KOPT-K1 (cell line): ENCODE data around the gene SLC27A4.

Experiments used
- H3K27ac ChIP-seq: fragments of 200-600 bp; sonication (generic); 2 replicates; pipeline ENCODE4 v1.5.1; 2016; ENCODE audit warnings: antibody characterized with exemption, mild to moderate bottlenecking, low read depth, low read length; ENCODE audit not compliant: poor library complexity, severe bottlenecking
- H3K36me3 ChIP-seq: fragments of 200-600 bp; sonication (generic); 2 replicates; pipeline ENCODE4 v1.5.1; 2017; ENCODE audit warnings: antibody characterized with exemption, mild to moderate bottlenecking, low read length, moderate library complexity; ENCODE audit not compliant: insufficient read depth
- H3K9me3 ChIP-seq: fragments of 200-600 bp; sonication (generic); 2 replicates; pipeline ENCODE4 v1.5.1; 2017; ENCODE audit warnings: antibody characterized with exemption, low read length, mild to moderate bottlenecking; ENCODE audit not compliant: insufficient read depth, poor library complexity, severe bottlenecking

SLC27A4 gene

GRCh38 chr9:128389395-128390149, 49.2 kb downstream of the SLC27A4 start:
- Histone ChIP-seq H3K27ac (no peak overlapping the region), H3K36me3 (peaks cover 75% of the 10 kb centered on the region)

GRCh38 chr9:128390150-128390812, 50.0 kb downstream of the SLC27A4 start:
- Histone ChIP-seq H3K36me3 (peaks cover 67% of the 10 kb centered on the region), H3K9me3 (no peaks in the 10 kb centered on the region)

More at GRCh38 chr9:128389395-128390149, 49.2 kb downstream of the SLC27A4 start:
- no peaks in the 10 kb centered on the region for H3K9me3 ChIP-seq

DNA sequence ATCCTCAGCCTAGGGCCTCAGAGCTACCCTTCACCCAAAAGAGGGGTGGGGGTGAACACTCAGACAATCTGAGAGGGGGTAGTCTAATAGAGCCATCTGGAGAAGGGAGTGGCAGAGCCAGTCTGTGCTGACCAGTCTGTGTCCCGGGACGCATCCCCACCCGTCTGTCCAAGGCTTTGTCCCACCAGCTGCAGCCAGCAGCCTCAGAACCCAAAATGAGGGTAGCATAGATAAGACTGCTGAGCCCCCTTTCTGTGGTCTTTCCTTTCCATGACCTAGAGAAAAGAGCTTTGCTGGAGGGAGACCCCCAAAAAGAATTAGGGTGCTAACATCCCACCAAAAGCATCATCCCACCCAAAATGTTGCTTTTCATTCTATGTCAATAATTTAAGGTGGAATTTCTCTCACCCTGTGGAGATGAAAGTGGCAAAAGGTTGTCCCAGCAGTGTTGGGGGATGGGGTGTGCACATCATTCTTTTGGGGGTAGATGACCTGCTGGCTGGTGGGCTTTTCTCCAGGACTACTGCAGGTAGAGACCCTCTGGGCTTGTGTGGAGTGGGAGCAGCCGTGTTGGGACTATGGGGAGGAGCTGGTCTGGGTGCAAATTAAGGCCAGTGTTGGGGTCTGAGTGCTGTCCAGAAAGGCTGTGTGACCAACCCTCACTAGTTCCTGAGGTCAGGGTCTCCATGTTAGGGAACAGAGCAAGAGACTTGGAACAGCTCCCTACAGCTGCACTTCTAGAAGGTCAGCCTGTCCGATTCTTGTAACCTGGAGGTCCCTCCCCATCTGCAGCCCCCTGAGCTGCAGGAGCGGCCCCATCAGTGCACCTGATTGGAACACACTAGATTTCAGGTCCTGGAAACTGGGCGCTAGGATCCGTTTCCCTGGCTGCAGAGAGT, 50.7 kb downstream of the SLC27A4 start:
- no peaks in the 10 kb centered on the region for H3K9me3 ChIP-seq
- peaks cover 60% of the 10 kb centered on the region for H3K36me3 ChIP-seq
- no peak overlapping the region for H3K27ac ChIP-seq

More at GRCh38 chr9:128390150-128390812, 50.0 kb downstream of the SLC27A4 start:
- no peak overlapping the region for H3K27ac ChIP-seq

- Histone ChIP-seq H3K36me3 (peaks cover 51% of the 10 kb centered on the region), H3K27ac (no peak overlapping the region), H3K9me3 (no peaks in the 10 kb centered on the region)
Measured at GRCh38 chr9:128391956-128392301, 51.6 kb downstream of the SLC27A4 start.

GRCh38 chr9:128392302-128393144, 52.2 kb downstream of the SLC27A4 start:
- peaks cover 45% of the 10 kb centered on the region for H3K36me3 ChIP-seq
- H3K9me3 ChIP-seq, result no peaks in the 10 kb centered on the region
- no peak overlapping the region for H3K27ac ChIP-seq

- Histone ChIP-seq H3K9me3 (no peaks in the 10 kb centered on the region), H3K36me3 (peaks cover 38% of the 10 kb centered on the region), H3K27ac (no peak overlapping the region)
Measured at GRCh38 chr9:128393145-128393775, 52.9 kb downstream of the SLC27A4 start.

GRCh38 chr9:128393970-128394369, 53.6 kb downstream of the SLC27A4 start:
- Histone ChIP-seq H3K36me3 (peaks cover 31% of the 10 kb centered on the region; the same call in 1 of the 2 replicates), H3K27ac (no peak overlapping the region), H3K9me3 (no peaks in the 10 kb centered on the region)

DNA sequence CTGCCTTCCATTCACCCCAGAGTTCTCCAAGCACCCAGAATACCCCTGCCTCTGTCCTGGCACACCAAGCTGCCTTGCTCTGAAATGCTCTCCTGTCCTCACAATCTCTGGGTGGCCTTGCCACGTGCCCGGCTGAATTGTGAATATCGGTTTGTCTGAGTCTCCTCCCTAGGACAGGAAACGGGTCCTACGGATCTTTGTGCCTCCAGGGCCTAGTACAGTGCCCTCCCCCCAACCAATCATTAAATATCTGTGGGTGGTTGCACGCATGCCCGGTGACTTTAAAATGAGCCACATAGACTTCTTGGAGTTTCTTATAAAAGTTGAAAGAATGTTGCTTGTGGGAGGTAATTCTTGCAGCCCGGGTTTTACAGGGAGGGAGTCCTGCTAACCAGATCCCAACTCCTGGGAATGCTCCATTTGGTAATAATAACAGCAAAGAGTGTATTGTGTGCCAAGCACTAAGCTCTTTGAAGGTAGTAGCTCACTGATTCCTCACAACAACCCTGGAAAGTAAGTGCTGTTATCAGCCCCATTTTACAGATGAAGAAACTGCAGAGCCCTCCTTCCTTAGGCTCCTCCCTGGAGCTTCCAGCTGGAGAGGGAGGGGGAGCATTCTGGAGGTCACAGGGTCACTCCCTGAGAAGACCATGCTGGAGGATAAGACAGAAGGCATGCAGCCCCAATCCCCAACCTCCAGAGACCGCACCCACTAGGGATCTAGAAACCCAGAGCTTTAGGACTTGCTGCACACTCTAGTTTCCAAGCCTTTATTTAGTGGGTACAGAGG, 54.2 kb downstream of the SLC27A4 start:
- H3K9me3 ChIP-seq, result no peaks in the 10 kb centered on the region
- no peak overlapping the region for H3K27ac ChIP-seq
- H3K36me3 ChIP-seq, result peaks cover 25% of the 10 kb centered on the region; the same call in 1 of the 2 replicates

DNA sequence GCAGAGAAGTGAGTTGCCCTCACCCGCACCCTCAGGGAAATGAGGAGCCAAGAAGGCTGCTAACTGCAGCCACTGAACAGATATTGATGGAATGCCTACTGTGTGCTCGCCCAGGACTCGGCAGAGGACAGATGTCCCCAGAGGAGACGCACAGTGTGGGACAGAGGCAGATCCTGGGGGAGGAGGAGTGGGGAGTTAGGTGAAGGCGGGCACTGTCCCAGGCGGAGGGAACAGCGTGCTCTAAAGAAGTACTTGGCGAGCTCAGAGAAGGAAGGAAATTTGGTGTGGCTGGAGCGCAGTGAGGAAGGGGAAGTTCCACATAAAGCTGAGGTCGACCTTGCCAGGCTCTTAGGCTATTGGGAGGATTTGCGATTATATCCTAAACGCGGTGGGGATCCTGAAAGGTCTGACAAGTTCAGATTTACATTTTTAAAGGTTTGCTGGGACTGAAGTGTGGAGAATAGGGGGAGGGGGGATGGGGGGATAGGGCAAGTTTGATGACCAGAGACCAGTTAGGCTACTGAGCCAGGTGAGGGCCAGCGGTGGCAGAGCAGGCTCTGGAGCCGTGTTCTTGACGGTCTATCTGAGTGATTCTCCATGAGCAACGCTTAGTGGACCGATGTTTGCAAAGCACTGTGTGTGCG, 56.8 kb downstream of the SLC27A4 start:
- Histone ChIP-seq H3K9me3 (no peaks in the 10 kb centered on the region), H3K36me3 (no peaks in the 10 kb centered on the region), H3K27ac (no peak overlapping the region)

DNA sequence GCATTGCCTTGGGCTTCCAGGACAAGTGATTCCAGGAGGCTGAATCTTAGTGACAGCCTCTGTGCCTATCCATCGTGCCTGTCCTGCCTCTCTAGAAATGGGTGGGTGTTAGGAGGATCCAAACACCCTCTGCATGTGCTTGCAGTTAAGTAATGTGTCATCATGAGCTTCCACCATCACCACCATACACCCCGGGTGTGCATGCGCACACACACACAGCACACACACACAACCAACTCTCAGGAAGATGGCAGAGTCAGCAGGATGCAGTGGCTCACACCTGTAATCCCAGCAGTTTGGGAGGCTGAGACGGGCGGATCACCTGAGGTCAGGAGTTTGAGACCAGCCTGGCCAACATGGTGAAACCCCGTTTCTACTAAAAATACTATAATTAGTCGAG, 57.5 kb downstream of the SLC27A4 start:
- no peaks in the 10 kb centered on the region for H3K9me3 ChIP-seq
- H3K36me3 ChIP-seq, result no peaks in the 10 kb centered on the region
- no peak overlapping the region for H3K27ac ChIP-seq

DNA sequence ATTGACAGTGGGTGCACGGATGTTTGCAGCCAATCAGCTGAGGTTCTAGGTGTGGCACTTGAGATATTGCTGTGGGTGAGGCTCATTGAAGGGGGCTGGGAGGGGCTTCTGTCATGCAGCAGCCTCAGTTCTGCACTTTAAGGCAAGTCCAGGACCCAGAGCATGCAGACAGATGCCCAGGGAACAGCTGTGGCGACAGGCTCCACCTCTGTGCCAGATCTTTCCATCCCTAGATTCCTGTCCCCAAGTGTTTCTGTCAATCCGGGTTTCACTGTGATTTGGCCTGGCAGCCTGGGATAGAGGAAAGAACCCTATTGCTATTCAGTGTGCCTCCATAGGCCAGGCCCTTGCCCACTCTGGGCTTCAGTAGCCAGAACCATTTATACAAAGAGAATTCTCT, 59.5 kb downstream of the SLC27A4 start:
- no peaks in the 10 kb centered on the region for H3K36me3 ChIP-seq
- H3K9me3 ChIP-seq, result no peaks in the 10 kb centered on the region
- H3K27ac ChIP-seq, result no peak overlapping the region

DNA sequence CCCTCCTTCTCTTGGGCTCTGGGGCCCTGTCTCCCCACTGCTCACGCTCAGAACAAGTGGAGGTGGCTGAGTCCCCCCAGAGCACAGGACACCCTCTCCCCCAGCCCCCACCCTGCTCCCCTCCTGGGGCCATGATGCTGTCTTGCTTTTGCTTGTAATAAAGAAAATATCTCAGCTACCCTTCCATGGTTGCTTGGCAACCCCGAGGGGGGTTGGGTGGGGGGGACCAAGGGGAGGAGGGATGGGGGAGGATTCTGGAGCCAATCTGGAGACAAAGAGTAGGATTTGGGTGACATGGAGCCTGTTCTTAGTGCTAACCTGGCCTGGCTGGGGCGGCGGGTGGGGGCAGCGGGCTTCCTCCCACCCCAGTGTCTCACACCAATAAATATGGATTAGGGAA, 64.2 kb downstream of the SLC27A4 start:
- Histone ChIP-seq H3K27ac (no peak overlapping the region), H3K9me3 (no peaks in the 10 kb centered on the region), H3K36me3 (no peaks in the 10 kb centered on the region)

DNA sequence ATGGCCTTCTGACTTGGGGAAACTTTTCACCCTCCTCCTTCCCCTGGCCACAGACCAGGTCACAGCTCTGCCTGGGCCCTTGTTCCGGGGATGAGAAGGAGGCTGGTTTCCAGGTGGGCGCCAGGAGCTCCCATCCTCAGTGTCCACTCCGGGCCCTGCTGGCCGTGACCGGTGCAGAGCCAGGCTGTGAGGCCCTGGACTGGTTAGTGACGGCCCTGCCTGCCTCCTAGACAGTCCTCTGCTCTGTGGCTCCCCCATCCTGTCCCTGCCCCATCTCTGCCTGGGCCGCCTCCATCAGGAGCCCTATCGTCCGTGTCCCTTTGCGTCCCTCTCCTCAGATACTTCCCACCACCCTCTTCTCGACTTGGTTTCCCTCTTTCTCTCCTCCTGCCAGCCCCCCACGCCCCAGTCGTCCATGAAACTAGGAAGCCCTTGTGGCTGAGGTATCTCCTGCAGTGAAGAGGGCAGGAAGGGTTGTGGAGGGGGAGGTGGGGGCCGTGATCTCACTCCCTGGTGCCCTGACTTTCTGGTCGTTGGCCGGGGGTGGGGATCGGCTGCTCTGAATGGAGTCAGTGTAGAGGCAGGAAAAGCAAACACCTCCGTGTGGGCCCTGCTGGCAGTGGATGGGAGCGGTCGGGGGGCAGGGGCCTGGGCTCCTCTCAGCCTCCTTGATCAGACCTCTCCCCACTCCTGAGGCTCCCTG, 64.9 kb downstream of the SLC27A4 start:
- Histone ChIP-seq H3K27ac (no peak overlapping the region), H3K9me3 (no peaks in the 10 kb centered on the region), H3K36me3 (no peaks in the 10 kb centered on the region)
